ENCODE measurements around the gene ARL9.

Gene ARL9

DNA sequence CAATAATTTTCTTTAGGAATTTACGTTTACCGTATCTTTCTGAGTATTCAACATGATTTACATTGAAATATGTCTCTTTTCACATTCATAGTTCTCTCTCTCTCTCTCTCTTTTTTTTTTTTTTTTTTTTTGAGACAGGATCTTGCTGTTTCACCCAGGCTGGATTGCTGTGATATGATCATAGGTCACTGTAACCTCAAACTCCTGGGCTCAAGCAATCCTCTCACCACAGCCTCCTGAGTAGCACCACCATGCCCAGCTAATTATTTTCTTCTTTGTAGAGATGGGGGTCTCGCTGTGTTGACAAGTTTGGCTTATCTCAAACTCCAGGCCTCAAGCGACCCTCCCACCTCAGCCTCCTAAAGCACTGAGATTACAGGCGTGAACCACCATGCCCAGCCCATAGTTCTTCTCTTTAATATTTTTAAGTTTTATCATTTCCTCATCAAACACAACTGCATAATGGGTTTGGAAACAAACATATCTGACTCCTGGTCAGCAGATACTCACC, 28.3 kb upstream of the ARL9 start:
- no peak for TF ChIP-seq MYC (IDR thresholded peaks at IDR 0.05; ENCODE audit: low read depth, low read length)
- TF ChIP-seq, protein P1, sequence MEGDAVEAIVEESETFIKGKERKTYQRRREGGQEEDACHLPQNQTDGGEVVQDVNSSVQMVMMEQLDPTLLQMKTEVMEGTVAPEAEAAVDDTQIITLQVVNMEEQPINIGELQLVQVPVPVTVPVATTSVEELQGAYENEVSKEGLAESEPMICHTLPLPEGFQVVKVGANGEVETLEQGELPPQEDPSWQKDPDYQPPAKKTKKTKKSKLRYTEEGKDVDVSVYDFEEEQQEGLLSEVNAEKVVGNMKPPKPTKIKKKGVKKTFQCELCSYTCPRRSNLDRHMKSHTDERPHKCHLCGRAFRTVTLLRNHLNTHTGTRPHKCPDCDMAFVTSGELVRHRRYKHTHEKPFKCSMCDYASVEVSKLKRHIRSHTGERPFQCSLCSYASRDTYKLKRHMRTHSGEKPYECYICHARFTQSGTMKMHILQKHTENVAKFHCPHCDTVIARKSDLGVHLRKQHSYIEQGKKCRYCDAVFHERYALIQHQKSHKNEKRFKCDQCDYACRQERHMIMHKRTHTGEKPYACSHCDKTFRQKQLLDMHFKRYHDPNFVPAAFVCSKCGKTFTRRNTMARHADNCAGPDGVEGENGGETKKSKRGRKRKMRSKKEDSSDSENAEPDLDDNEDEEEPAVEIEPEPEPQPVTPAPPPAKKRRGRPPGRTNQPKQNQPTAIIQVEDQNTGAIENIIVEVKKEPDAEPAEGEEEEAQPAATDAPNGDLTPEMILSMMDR (IDR thresholded peaks at IDR 0.05; ENCODE audit: low read depth, low read length) = no peak
- TF ChIP-seq, protein P2, sequence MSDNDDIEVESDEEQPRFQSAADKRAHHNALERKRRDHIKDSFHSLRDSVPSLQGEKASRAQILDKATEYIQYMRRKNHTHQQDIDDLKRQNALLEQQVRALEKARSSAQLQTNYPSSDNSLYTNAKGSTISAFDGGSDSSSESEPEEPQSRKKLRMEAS (IDR thresholded peaks at IDR 0.05; ENCODE audit: low read depth, low read length) = no peak
- TF ChIP-seq POLR2A (IDR thresholded peaks at IDR 0.05; ENCODE audit: extremely low read depth, insufficient read length) = no peak
- no peak overlapping the region for H3K4me3 ChIP-seq (ENCODE audit: low read depth, low read length)
- DNase-seq (ENCODE audit: low read depth) = no peak

DNA sequence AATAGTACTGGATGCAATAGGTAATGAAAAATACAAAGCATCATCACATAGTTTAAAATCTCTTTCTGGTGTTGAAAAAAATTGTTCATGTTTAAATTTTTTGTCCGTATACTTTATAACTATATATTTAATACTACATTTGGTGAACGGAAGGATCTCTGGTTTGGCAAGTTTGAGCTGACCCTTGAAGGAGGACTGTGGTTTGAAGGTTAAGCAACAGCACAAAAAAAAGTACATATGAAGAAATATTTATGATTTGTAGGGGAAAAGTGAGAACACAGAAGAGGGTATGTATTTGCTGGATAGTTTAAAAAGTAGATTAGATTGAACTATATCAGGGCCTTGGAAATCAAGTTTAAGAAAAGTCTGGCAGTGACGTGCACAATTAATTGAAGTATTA, 24.9 kb upstream of the ARL9 start:
- no peak overlapping the region for H3K4me3 ChIP-seq (ENCODE audit: low read depth, low read length)
- no peak for TF ChIP-seq POLR2A (IDR thresholded peaks at IDR 0.05; ENCODE audit: extremely low read depth, insufficient read length)
- TF ChIP-seq MYC (IDR thresholded peaks at IDR 0.05; ENCODE audit: low read depth, low read length) = no peak
- TF ChIP-seq, protein P1 (IDR thresholded peaks at IDR 0.05; ENCODE audit: low read depth, low read length) = no peak
- TF ChIP-seq, protein P2 (IDR thresholded peaks at IDR 0.05; ENCODE audit: low read depth, low read length) = no peak
- DNase-seq (ENCODE audit: low read depth) = no peak

DNA sequence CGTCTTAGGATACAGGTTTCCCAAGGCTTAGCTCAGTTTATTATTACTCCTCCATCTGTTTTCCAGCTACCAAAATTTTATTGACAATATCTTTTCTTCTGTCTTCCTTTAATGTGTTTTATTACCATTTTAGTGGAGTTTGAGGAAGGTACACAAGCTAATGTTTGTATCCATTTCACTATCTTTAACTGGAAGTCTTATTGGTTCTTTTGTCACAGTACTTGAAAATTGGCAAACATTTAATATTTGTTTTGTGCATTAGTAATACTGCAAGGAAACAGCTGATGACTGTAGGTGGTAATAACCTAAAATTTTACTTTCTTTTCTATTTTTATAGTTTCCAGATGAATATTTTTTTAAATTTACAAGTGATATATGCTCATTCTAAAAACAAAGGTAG, 9.3 kb upstream of the ARL9 start:
- DNase-seq (ENCODE audit: low read depth) = no peak
- no peak overlapping the region for H3K4me3 ChIP-seq (ENCODE audit: low read depth, low read length)
- TF ChIP-seq POLR2A (IDR thresholded peaks at IDR 0.05; ENCODE audit: extremely low read depth, insufficient read length) (no peak), MYC (IDR thresholded peaks at IDR 0.05; ENCODE audit: low read depth, low read length) (no peak)
- TF ChIP-seq, protein P1 (IDR thresholded peaks at IDR 0.05; ENCODE audit: low read depth, low read length) = no peak
- TF ChIP-seq, protein P2 (IDR thresholded peaks at IDR 0.05; ENCODE audit: low read depth, low read length) = no peak

- no peak for DNase-seq (ENCODE audit: low read depth)
- H3K4me3 ChIP-seq (ENCODE audit: low read depth, low read length) = no peak overlapping the region
- TF ChIP-seq MYC (IDR thresholded peaks at IDR 0.05; ENCODE audit: low read depth, low read length) = no peak
- no peak for TF ChIP-seq POLR2A (IDR thresholded peaks at IDR 0.05; ENCODE audit: extremely low read depth, insufficient read length)
- TF ChIP-seq, protein P2 (IDR thresholded peaks at IDR 0.05; ENCODE audit: low read depth, low read length) = no peak
- TF ChIP-seq, protein P1 (IDR thresholded peaks at IDR 0.05; ENCODE audit: low read depth, low read length) = no peak
Measured at GRCh38 chr4:56511098-56511497, 5.5 kb downstream of the ARL9 start.

- no peak for DNase-seq (ENCODE audit: low read depth)
- TF ChIP-seq, protein P1 (IDR thresholded peaks at IDR 0.05; ENCODE audit: low read depth, low read length) = no peak
- no peak for TF ChIP-seq MYC (IDR thresholded peaks at IDR 0.05; ENCODE audit: low read depth, low read length)
- no peak for TF ChIP-seq POLR2A (IDR thresholded peaks at IDR 0.05; ENCODE audit: extremely low read depth, insufficient read length)
- TF ChIP-seq, protein P2 (IDR thresholded peaks at IDR 0.05; ENCODE audit: low read depth, low read length) = no peak
Measured at GRCh38 chr4:56512166-56512565, 6.6 kb downstream of the ARL9 start.

More at GRCh38 chr4:56512166-56512565, 6.6 kb downstream of the ARL9 start:
- no peak overlapping the region for H3K4me3 ChIP-seq (ENCODE audit: low read depth, low read length)

Measured in NB4 (cell line).